ENCODE data around the gene ATP5PO. TPM values are rescaled to one million over a fixed set of nuclear protein-coding genes. Genes with fewer than 3 reads are reported as not detected.

Gene ATP5PO
- polyA plus RNA-seq, 1 experiment: 365 TPM

- TF ChIP-seq CTCF (IDR thresholded peaks at IDR 0.05; ENCODE audit: low read depth, low read length): no peak
- no peak for DNase-seq (ENCODE audit: low read depth, low spot score)
- ChIA-PET CTCF (interaction anchor here (0.7 to 3.7 kb wide), 38 partner anchors 9 to 443 kb away, joined by 3 to 102 read pairs (median 6); partner anchors contain the start of gene ATP5PO), POLR2A (interaction anchor here (0.6 to 1.1 kb wide), 2 partner anchors 277 to 279 kb away, joined by 4 to 5 read pairs; no protein-coding TSS in a partner anchor)
- no peaks in the 10 kb centered on the region for H3K27me3 ChIP-seq (ENCODE audit: control insufficient read depth, insufficient read depth, low read length)
- no peaks in the 10 kb centered on the region for H3K9me3 ChIP-seq (ENCODE audit: control insufficient read depth, insufficient read depth, low read length)
- H3K27ac ChIP-seq (ENCODE audit: low read depth, low read length): no peak overlapping the region
- H3K4me3 ChIP-seq (ENCODE audit: low read depth, low read length): no peak overlapping the region
Observed at GRCh38 chr21:33924766-33925100, 9.1 kb upstream of the ATP5PO start.

GRCh38 chr21:33924079-33924765 is 8.6 kb upstream of the ATP5PO start:
- Histone ChIP-seq H3K9me3 (ENCODE audit: control insufficient read depth, insufficient read depth, low read length) (no peaks in the 10 kb centered on the region), H3K4me3 (ENCODE audit: low read depth, low read length) (no peak overlapping the region), H3K27me3 (ENCODE audit: control insufficient read depth, insufficient read depth, low read length) (no peaks in the 10 kb centered on the region), H3K27ac (ENCODE audit: low read depth, low read length) (no peak overlapping the region)
- DNase-seq (ENCODE audit: low read depth, low spot score): peak; percentile 45
- TF ChIP-seq CTCF (IDR thresholded peaks at IDR 0.05; ENCODE audit: low read depth, low read length): peak; percentile 93
- ChIA-PET CTCF (interaction anchor here (0.6 to 3.7 kb wide), 52 partner anchors 9 to 444 kb away, joined by 3 to 102 read pairs (median 5); partner anchors contain the start of genes ATP5PO, MRPS6 and SLC5A3), POLR2A (interaction anchor here (0.6 to 1.1 kb wide), 4 partner anchors 150 to 443 kb away, joined by 4 to 5 read pairs (median 4); partner anchors contain the start of genes MRPS6 and SLC5A3)

GRCh38 chr21:33917421-33917820 is 1.8 kb upstream of the ATP5PO start:
- Histone ChIP-seq H3K27me3 (ENCODE audit: control insufficient read depth, insufficient read depth, low read length) (no peaks in the 10 kb centered on the region), H3K9me3 (ENCODE audit: control insufficient read depth, insufficient read depth, low read length) (no peaks in the 10 kb centered on the region), H3K27ac (ENCODE audit: low read depth, low read length) (no peak overlapping the region), H3K4me3 (ENCODE audit: low read depth, low read length) (no peak overlapping the region)
- ChIA-PET CTCF (interaction anchor here (0.7 to 1.5 kb wide), 2 partner anchors 430 to 445 kb away, joined by 4 to 5 read pairs; no protein-coding TSS in a partner anchor), POLR2A (no interaction called here)
- TF ChIP-seq CTCF (IDR thresholded peaks at IDR 0.05; ENCODE audit: low read depth, low read length): no peak
- DNase-seq (ENCODE audit: low read depth, low spot score): no peak

GRCh38 chr21:33916200-33916567 is 580 bp upstream of the ATP5PO start:
- DNase-seq (ENCODE audit: low read depth, low spot score): no peak
- POLR2A ChIA-PET: no interaction called here
- peak overlapping the region; percentile 53 for H3K4me3 ChIP-seq (ENCODE audit: low read depth, low read length)
- no peak for TF ChIP-seq CTCF (IDR thresholded peaks at IDR 0.05; ENCODE audit: low read depth, low read length)
- H3K27me3 ChIP-seq (ENCODE audit: control insufficient read depth, insufficient read depth, low read length): no peaks in the 10 kb centered on the region
- no peak overlapping the region for H3K27ac ChIP-seq (ENCODE audit: low read depth, low read length)
- CTCF ChIA-PET: interaction anchor here (1.5 kb wide), 1 partner anchor 431 kb away, joined by 5 read pairs; no protein-coding TSS in a partner anchor
- H3K9me3 ChIP-seq (ENCODE audit: control insufficient read depth, insufficient read depth, low read length): no peaks in the 10 kb centered on the region

- Histone ChIP-seq H3K9me3 (ENCODE audit: control insufficient read depth, insufficient read depth, low read length) (no peaks in the 10 kb centered on the region), H3K27me3 (ENCODE audit: control insufficient read depth, insufficient read depth, low read length) (no peaks in the 10 kb centered on the region), H3K27ac (ENCODE audit: low read depth, low read length) (no peak overlapping the region), H3K4me3 (ENCODE audit: low read depth, low read length) (no peak overlapping the region)
- ChIA-PET CTCF (interaction anchor here (0.8 to 1.8 kb wide), 4 partner anchors 10 to 448 kb away, joined by 3 to 6 read pairs (median 4); no protein-coding TSS in a partner anchor), POLR2A (interaction anchor here (0.6 kb wide), 1 partner anchor 229 kb away, joined by 3 read pairs; no protein-coding TSS in a partner anchor)
- no peak for DNase-seq (ENCODE audit: low read depth, low spot score)
- TF ChIP-seq CTCF (IDR thresholded peaks at IDR 0.05; ENCODE audit: low read depth, low read length): no peak
Observed at GRCh38 chr21:33914188-33914587, 1.4 kb downstream of the ATP5PO start.

Data from AG04450 (cell line).